Loucy (cell line): ENCODE data around the gene MRI1.

Source experiments
- H2AFZ ChIP-seq: fragments of 200-600 bp; sonication (generic); 2 replicates; pipeline ENCODE4 v1.6.0; 2016; ENCODE audit warnings: antibody characterized with exemption, mild to moderate bottlenecking, low read length, moderate library complexity
- H3F3A ChIP-seq: fragments of 200-600 bp; 2 replicates; pipeline ENCODE4 v1.6.0; 2016; ENCODE audit warnings: antibody characterized with exemption, low read depth, mild to moderate bottlenecking
- H3K27me3 ChIP-seq: fragments of 200-600 bp; sonication (generic); 2 replicates; pipeline ENCODE4 v1.6.1; 2014; ENCODE audit warnings: low read length, mild to moderate bottlenecking; ENCODE audit not compliant: insufficient read depth, poor library complexity, severe bottlenecking
- H3K36me3 ChIP-seq: fragments of 200-600 bp; sonication (generic); 2 replicates; pipeline ENCODE4 v1.6.1; 2016; ENCODE audit warnings: low read length; ENCODE audit not compliant: insufficient read depth
- H3K4me1 ChIP-seq: fragments of 200-600 bp; sonication (generic); 2 replicates; pipeline ENCODE4 v1.5.1; 2014; ENCODE audit warnings: low read length, mild to moderate bottlenecking; ENCODE audit not compliant: insufficient read depth, poor library complexity, severe bottlenecking
- H3K4me2 ChIP-seq: fragments of 200-600 bp; sonication (generic); 2 replicates; pipeline ENCODE4 v1.6.0; 2014; ENCODE audit warnings: antibody characterized with exemption, low read length, low read depth, mild to moderate bottlenecking; ENCODE audit not compliant: poor library complexity, severe bottlenecking
- H3K4me3 ChIP-seq: fragments of 200-600 bp; sonication (generic); 2 replicates; pipeline ENCODE4 v1.5.1; 2014; ENCODE audit warnings: low read length, mild to moderate bottlenecking, mixed read lengths; ENCODE audit not compliant: poor library complexity, severe bottlenecking
- H3K79me2 ChIP-seq: fragments of 200-600 bp; sonication (generic); 2 replicates; pipeline ENCODE4 v1.6.1; 2014; ENCODE audit warnings: low read length; ENCODE audit not compliant: insufficient read depth
- H3K9ac ChIP-seq: fragments of 200-600 bp; sonication (generic); 2 replicates; pipeline ENCODE4 v1.6.0; 2014; ENCODE audit warnings: mild to moderate bottlenecking, low read depth, low read length, moderate library complexity; ENCODE audit not compliant: poor library complexity, severe bottlenecking
- H3K9me2 ChIP-seq: fragments of 200-600 bp; sonication (generic); replicated peaks from 2 replicates; pipeline ENCODE4 v1.6.1; 2016; ENCODE audit warnings: low read depth, low read length, mixed read lengths
- H3K9me3 ChIP-seq: fragments of 200-600 bp; sonication (generic); 2 replicates; pipeline ENCODE4 v1.6.1; 2014; ENCODE audit warnings: mild to moderate bottlenecking, antibody characterized with exemption, low read length, low read depth; ENCODE audit not compliant: insufficient read depth
- H4K20me1 ChIP-seq: fragments of 200-600 bp; sonication (generic); 2 replicates; pipeline ENCODE4 v1.6.0; 2014; ENCODE audit warnings: antibody characterized with exemption, low read length, mild to moderate bottlenecking; ENCODE audit not compliant: insufficient read depth, poor library complexity, severe bottlenecking
- CTCF ChIP-seq: fragments of 200-600 bp; sonication (generic); conservative IDR thresholded peaks from 2 replicates; pipeline ENCODE4 v1.5.1; 2014; ENCODE audit warnings: mild to moderate bottlenecking, antibody characterized with exemption, low read length
- EZH2phosphoT487 ChIP-seq: fragments of 200-600 bp; IDR thresholded peaks from 2 replicates; pipeline ENCODE4 v1.6.1; 2018; ENCODE audit warnings: antibody characterized with exemption, mild to moderate bottlenecking, moderate library complexity, borderline replicate concordance

MRI1 gene

GRCh38 chr19:13813147-13813546 is 48.8 kb downstream of the MRI1 start:
- Histone ChIP-seq H3K4me3 (no peak overlapping the region), H2AFZ (no peak overlapping the region), H3K9ac (no peak overlapping the region), H3K4me1 (no peaks in the 10 kb centered on the region), H3K4me2 (no peak overlapping the region), H3K36me3 (no peaks in the 10 kb centered on the region), H3F3A (no peaks in the 10 kb centered on the region), H3K27me3 (no peaks in the 10 kb centered on the region), H3K9me3 (no peaks in the 10 kb centered on the region), H4K20me1 (no peaks in the 10 kb centered on the region), H3K9me2 (no peaks in the 10 kb centered on the region), H3K79me2 (no peaks in the 10 kb centered on the region)
- TF ChIP-seq CTCF: no peak
- no peak for TF ChIP-seq EZH2phosphoT487

- Histone ChIP-seq H3K9ac (no peak overlapping the region), H4K20me1 (no peaks in the 10 kb centered on the region), H3K27me3 (no peaks in the 10 kb centered on the region), H2AFZ (no peak overlapping the region), H3F3A (no peaks in the 10 kb centered on the region), H3K4me1 (no peaks in the 10 kb centered on the region), H3K9me2 (no peaks in the 10 kb centered on the region), H3K79me2 (no peaks in the 10 kb centered on the region), H3K9me3 (no peaks in the 10 kb centered on the region), H3K4me3 (no peak overlapping the region), H3K4me2 (no peak overlapping the region), H3K36me3 (no peaks in the 10 kb centered on the region)
- TF ChIP-seq EZH2phosphoT487 (no peak), CTCF (no peak)
Measured at GRCh38 chr19:13814550-13814949, 50.2 kb downstream of the MRI1 start.

- Histone ChIP-seq H3F3A (no peaks in the 10 kb centered on the region), H3K36me3 (no peaks in the 10 kb centered on the region), H2AFZ (no peak overlapping the region), H3K27me3 (no peaks in the 10 kb centered on the region), H3K4me3 (no peak overlapping the region), H3K9me3 (no peaks in the 10 kb centered on the region), H3K79me2 (no peaks in the 10 kb centered on the region), H3K4me1 (no peaks in the 10 kb centered on the region), H4K20me1 (no peaks in the 10 kb centered on the region), H3K9me2 (no peaks in the 10 kb centered on the region), H3K9ac (no peak overlapping the region), H3K4me2 (no peak overlapping the region)
- no peak for TF ChIP-seq EZH2phosphoT487
- no peak for TF ChIP-seq CTCF
Measured at GRCh38 chr19:13817018-13817614, 52.8 kb downstream of the MRI1 start.
